Esophagus squamous epithelium (tissue), 5 donors: Measurements from ENCODE around the gene CD27. TPM values are rescaled to one million over a fixed set of nuclear protein-coding genes. Genes with fewer than 3 reads are reported as not detected.

Experiments used
- DNase-seq: peaks from one replicate; lab custom pipeline; 2025; lab: John Stamatoyannopoulos, UW
- H3K27ac ChIP-seq, 4 donors: fragments of 200-600 bp; sonication (generic); one replicate each; pipeline ENCODE4 v1.5.1; 2016 to 2019; ENCODE audit warnings: mild to moderate bottlenecking in 1 of 4
- H3K27me3 ChIP-seq, 4 donors: fragments of 200-600 bp; sonication (generic); 1 replicate in 3 of 4; 2 replicates in 1 of 4; pipeline versions ENCODE4 v1.5.1 to v1.6.0; 2017 to 2021; ENCODE audit warnings: antibody characterized with exemption in 1 of 4
- H3K36me3 ChIP-seq, 3 donors: fragments of 200-600 bp; sonication (generic); one replicate each; pipeline ENCODE4 v1.5.1; 2016 to 2019
- H3K4me1 ChIP-seq, 3 donors: fragments of 200-600 bp; sonication (generic); one replicate each; pipeline ENCODE4 v1.5.1; 2017 to 2019
- H3K4me3 ChIP-seq, 4 donors: fragments of 200-600 bp; sonication (generic); 1 replicate in 3 of 4; 2 replicates in 1 of 4; pipeline ENCODE4 v1.5.1; 2016 to 2019; ENCODE audit warnings: mild to moderate bottlenecking in 2 of 4, moderate library complexity in 1 of 4
- H3K9me3 ChIP-seq, 3 donors: fragments of 200-600 bp; sonication (generic); one replicate each; pipeline ENCODE4 v1.5.1; 2016 to 2019
- POLR2A ChIP-seq, 4 donors: fragments of 450-650 bp; IDR thresholded peaks; one replicate each; pipeline ENCODE4 v1.6.1; 2017; ENCODE audit warnings: antibody characterized with exemption in 4 of 4, mild to moderate bottlenecking in 4 of 4, moderate library complexity in 3 of 4
- WGBS, 2 donors: methylation state at CpG; one replicate each; pipeline ENCODE4 v1.1.5; 2018; 5-methylcytosine and 5-hydroxymethylcytosine counted together
- intact Hi-C: fragments of 100-400 bp; cut with DNase I; formaldehyde crosslinking; loops from one replicate; pipeline ENCODE4 v1.15.0; 2022
- total RNA-seq, 4 donors: library from RNA; depleted of rRNA; stranded (reverse); fragments of >200 nt; gene quantifications; one replicate each; pipeline ENCODE4 v1.1.0, GENCODE V29; 2016
- TF ChIP-seq, protein P1 (sequence below), 6 experiments: fragments of 450-650 bp in 4 of 6; fragments of 200-600 bp in 2 of 6; sonication (generic) in 2 of 6; IDR thresholded peaks; one replicate each; pipeline ENCODE4 v1.5.1; 2016 to 2019; ENCODE audit warnings: antibody characterized with exemption in 6 of 6, mild to moderate bottlenecking in 4 of 6, moderate library complexity in 4 of 6
- donor health status: DM: yes; HTN: yes; CAD: no.

Gene CD27
- total RNA-seq, 4 donors from 2014 or later: 0.49 to 4.2 (median 2.9) TPM

DNA sequence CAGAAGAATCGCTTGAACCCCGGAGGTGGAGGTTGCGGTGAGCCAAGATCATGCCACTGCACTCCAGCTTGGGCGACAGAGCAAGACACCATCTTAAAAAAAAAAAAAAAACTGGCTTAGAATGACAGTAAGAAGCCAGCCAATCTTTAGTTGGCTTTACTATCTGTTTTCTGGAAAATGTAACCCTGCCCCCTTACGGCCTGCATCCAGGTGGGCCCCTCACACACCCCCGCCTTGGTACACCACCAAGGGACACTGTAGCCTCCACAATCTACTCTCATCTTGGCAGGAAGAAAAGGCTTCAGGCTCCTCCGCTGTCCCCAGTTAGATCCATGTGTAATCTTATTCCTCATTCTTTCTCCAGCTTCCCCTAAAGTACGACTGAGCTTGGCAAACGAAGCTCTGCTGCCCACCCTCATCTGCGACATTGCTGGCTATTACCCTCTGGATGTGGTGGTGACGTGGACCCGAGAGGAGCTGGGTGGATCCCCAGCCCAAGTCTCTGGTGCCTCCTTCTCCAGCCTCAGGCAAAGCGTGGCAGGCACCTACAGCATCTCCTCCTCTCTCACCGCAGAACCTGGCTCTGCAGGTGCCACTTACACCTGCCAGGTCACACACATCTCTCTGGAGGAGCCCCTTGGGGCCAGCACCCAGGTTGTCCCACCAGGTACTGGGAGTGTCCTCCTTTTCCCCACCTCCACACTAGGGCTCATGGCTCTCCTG is 13.7 kb downstream of the CD27 start:
- intact Hi-C loops: no loop called here
- DNase-seq: no peak
- H3K27ac ChIP-seq: no peak overlapping the region
- H3K36me3 ChIP-seq: peaks cover 0 to 94% (median 50%) of the 10 kb centered on the region in 3 donors
- no peak overlapping the region for H3K4me3 ChIP-seq
- no peak for TF ChIP-seq POLR2A (IDR thresholded peaks at IDR 0.05)
- TF ChIP-seq, protein P1, sequence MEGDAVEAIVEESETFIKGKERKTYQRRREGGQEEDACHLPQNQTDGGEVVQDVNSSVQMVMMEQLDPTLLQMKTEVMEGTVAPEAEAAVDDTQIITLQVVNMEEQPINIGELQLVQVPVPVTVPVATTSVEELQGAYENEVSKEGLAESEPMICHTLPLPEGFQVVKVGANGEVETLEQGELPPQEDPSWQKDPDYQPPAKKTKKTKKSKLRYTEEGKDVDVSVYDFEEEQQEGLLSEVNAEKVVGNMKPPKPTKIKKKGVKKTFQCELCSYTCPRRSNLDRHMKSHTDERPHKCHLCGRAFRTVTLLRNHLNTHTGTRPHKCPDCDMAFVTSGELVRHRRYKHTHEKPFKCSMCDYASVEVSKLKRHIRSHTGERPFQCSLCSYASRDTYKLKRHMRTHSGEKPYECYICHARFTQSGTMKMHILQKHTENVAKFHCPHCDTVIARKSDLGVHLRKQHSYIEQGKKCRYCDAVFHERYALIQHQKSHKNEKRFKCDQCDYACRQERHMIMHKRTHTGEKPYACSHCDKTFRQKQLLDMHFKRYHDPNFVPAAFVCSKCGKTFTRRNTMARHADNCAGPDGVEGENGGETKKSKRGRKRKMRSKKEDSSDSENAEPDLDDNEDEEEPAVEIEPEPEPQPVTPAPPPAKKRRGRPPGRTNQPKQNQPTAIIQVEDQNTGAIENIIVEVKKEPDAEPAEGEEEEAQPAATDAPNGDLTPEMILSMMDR (IDR thresholded peaks at IDR 0.05): no peak
- H3K9me3 ChIP-seq: no peaks in the 10 kb centered on the region
- peaks cover 2 to 32% (median 18%) of the 10 kb centered on the region in 3 donors for H3K4me1 ChIP-seq
- 84 to 89% methylated on average over 12 to 14 of the region's 14 CpGs for WGBS, 2 donors
- H3K27me3 ChIP-seq: no peaks in the 10 kb centered on the region

GRCh38 chr12:6459004-6459337 is 14.2 kb downstream of the CD27 start:
- no peaks in the 10 kb centered on the region for H3K9me3 ChIP-seq
- peaks cover under 1 to 94% (median 50%) of the 10 kb centered on the region in 3 donors for H3K36me3 ChIP-seq
- TF ChIP-seq POLR2A (IDR thresholded peaks at IDR 0.05): no peak
- TF ChIP-seq, protein P1 (IDR thresholded peaks at IDR 0.05): no peak
- DNase-seq: no peak
- intact Hi-C loops: no loop called here
- WGBS, 2 donors: 91 to 100% methylated on average over 1 to 2 of the region's 2 CpGs
- H3K27ac ChIP-seq: no peak overlapping the region
- no peak overlapping the region for H3K4me3 ChIP-seq
- peaks cover 0 to 36% (median 18%) of the 10 kb centered on the region in 3 donors for H3K4me1 ChIP-seq
- H3K27me3 ChIP-seq: no peaks in the 10 kb centered on the region

DNA sequence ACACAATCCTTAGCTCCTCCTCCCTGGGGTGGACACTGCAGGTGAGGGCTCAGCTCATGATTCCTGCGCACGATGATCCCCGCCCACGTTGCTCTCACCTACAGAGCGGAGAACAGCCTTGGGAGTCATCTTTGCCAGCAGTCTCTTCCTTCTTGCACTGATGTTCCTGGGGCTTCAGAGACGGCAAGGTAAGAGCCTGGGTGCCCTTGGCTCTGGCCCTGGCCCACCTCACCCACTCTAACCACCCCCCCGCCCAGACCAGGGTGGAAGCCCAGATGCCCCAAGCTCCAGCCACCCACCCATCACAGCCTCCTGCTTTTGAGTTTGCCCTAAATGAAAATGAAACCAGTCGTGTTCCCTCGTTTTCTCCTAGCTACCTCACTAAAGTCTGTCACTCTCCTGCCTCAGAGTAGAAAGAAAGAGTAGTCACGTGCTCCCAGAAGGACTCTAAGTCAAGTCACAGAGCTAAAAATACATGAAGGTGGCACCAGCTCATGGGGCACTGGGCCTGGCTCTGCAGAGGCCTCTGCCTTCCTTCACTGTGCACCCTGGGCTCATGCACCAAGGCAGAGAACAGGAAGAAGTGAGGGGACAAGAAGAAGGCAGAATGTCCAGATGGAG is 16.1 kb downstream of the CD27 start:
- Histone ChIP-seq H3K4me3 (no peak overlapping the region), H3K36me3 (peaks cover 12 to 95% (median 44%) of the 10 kb centered on the region in 3 donors), H3K4me1 (peaks cover 0 to 48% (median 21%) of the 10 kb centered on the region in 3 donors), H3K27ac (peak overlapping the region; percentile 1 to 81 (median 51)), H3K9me3 (no peaks in the 10 kb centered on the region), H3K27me3 (no peaks in the 10 kb centered on the region)
- WGBS, 2 donors: 80 to 83% methylated on average over 3 to 8 of the region's 10 CpGs
- TF ChIP-seq POLR2A (IDR thresholded peaks at IDR 0.05): no peak
- TF ChIP-seq, protein P1 (IDR thresholded peaks at IDR 0.05): no peak
- DNase-seq: no peak
- intact Hi-C loops: loop anchor here (5.0 to 10.0 kb wide), 2 partner anchors 34 to 136 kb away; no protein-coding TSS in a partner anchor

GRCh38 chr12:6461401-6462233 is 16.9 kb downstream of the CD27 start:
- WGBS, 2 donors: 52 to 60% methylated on average over 8 to 11 of the region's 15 CpGs
- Histone ChIP-seq H3K36me3 (peaks cover 12 to 97% (median 44%) of the 10 kb centered on the region in 3 donors), H3K4me3 (no peak overlapping the region), H3K27me3 (no peaks in the 10 kb centered on the region), H3K4me1 (peaks cover 0 to 55% (median 21%) of the 10 kb centered on the region in 3 donors), H3K27ac (peak overlapping the region; percentile 1 to 81 (median 51)), H3K9me3 (no peaks in the 10 kb centered on the region)
- no peak for TF ChIP-seq POLR2A (IDR thresholded peaks at IDR 0.05)
- TF ChIP-seq, protein P1 (IDR thresholded peaks at IDR 0.05): no peak
- peak; percentile 65 for DNase-seq
- intact Hi-C loops: loop anchor here (5.0 to 10.0 kb wide), 2 partner anchors 34 to 137 kb away; no protein-coding TSS in a partner anchor
